Hematopoietic multipotent progenitor cell treated with erythropoietin and hydrocortisone succinate and interleukin-3 and kit ligand, for 6 days (in vitro differentiated cells): ENCODE results near the gene LRP1B.
"Not testable (repeated sequence)": the region's sequence is repeated elsewhere in the genome, so short reads cannot be mapped to it uniquely, and the experiment has no call there.

Source experiments
- DNase-seq: peaks from one replicate; pipeline ENCODE4 v3.0.0-alpha.2; 2015

Gene LRP1B

GRCh38 chr2:140986456-140986855, 1144.4 kb downstream of the LRP1B start:
- no peak for DNase-seq

DNA sequence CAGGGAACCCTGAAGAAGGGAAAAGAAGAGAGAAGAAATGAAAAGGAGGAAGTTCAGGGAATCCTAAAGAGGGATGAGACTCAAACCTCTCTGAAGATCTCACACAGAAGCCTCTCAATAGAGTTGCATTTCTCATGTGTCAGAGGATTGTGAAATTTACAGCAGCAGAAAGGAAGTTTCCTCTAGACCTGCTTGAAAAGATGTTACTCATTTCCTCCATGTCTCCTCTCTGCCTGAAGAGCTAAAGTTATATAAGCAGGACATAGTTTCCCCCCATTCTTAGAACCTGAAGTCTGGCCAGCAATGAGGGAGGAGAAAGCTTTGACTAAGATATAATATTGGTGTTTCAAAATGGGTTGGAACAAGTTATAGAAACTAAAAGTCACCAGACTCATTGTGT, 1155.6 kb downstream of the LRP1B start:
- DNase-seq, result no peak

DNA sequence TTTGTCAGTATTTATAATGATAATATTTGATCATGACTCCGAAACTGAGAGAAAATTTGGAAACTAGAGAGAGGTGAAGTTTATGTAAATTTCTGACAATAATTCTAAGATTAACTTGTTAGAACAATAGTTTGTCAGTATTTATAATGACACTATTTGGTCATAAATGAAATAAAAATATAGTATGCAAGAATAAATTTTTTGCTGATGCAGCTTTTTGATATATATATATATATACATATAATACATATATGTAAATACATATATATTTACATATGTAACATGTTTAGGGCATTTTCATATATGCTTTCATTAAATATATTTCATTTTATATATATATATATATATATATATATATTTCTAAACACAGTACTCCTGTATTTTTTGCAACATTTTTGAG, 1158.1 kb downstream of the LRP1B start:
- DNase-seq, result no peak

DNA sequence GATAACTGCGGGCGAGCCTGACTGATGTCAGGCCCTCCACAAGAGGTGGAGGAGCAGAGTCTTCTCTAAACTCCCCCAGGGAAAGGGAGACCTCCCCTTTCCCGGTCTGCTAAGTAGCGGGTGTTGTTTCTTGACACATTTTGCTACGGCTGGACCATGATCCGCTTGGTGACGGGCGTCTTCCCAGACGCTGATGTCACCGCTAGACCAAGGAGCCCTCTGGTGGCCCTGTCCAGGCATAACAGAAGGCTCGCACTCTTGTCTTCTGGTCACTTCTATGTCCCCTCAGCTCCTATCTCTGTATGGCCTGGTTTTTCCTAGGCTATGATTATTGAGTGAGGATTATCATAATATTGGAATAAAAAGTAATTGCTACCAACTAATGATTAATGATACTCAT, 1166.5 kb downstream of the LRP1B start:
- DNase-seq, result not testable (repeated sequence)

DNA sequence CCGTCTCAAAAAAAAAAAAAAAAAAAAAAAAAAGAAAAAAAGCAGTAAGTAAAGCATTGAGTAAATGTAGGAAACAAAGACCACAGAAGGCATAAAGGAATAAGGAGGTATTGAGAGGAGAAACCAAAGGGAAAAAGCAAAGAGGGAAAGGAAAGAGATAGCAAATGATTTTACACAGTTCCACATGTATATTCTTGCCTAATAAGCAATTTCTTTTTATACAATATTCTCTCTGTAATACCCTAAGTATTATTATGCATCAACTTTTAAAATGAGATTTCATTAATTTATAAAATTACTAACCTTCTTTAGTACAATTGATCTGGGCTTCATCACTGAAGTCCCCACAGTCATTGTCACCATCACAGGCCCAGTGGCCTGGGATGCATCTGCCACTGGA, 1180.9 kb downstream of the LRP1B start:
- DNase-seq, result no peak

DNA sequence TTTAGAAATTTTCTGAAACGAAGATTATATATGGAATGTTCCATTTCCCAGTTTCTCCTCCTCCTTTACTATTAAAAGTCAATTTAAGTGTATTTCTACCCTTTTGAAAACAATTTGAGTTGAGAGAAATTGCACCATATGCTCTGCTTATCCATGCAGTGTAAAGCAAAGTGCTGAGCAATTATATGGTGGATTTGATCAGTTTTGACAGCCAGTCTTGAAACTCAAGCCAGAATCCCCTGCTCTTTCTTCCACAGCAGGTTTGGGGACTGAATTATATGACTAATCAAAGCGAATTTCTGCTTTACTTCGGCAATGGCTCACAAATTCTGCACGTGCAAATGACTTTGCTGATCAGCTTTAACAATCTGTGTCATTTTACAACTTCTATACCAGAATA, 1183.6 kb downstream of the LRP1B start:
- no peak for DNase-seq

DNA sequence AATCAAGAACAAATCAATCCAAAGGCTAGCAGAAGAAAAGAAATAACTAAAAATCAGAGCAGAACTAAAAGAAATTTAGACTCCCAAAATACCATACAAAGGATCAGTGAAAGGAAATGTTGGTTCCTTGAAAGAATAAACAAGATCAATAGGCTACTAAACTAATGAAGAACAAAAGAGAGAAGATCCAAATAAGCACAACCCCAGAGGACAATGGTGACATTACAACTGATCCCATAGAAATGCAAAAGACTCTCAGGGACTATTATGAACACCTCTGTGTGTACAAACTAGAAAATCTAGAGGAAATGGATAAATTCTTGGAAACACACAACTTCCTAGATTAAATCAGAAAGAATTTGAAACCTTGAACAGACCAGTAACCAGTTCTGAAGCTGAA, 1186.9 kb downstream of the LRP1B start:
- DNase-seq, result no peak

GRCh38 chr2:140942284-140942683, 1188.5 kb downstream of the LRP1B start:
- no peak for DNase-seq

GRCh38 chr2:140929849-140930248, 1201.0 kb downstream of the LRP1B start:
- no peak for DNase-seq

- DNase-seq, result no peak
Observed at GRCh38 chr2:140918426-140918825, 1212.4 kb downstream of the LRP1B start.

DNA sequence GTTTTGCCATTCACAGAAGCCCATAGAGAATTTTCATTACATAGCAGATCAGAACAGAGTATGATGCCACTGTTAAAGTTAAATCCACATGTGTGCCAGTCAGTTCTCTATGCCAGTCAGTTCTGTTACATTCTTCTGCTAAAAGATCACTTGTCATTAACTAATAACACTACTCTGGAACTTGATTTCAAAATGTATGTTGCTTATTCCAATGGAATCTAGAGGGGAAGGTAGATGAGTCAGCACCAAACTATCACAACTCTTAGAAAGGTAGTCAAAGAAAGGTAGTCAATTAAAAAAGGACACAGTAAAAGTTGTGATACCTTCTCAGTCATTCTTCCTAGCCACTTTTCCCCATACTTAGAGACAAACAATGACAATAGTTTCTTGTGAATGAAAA, 1214.4 kb downstream of the LRP1B start:
- DNase-seq, result no peak

DNA sequence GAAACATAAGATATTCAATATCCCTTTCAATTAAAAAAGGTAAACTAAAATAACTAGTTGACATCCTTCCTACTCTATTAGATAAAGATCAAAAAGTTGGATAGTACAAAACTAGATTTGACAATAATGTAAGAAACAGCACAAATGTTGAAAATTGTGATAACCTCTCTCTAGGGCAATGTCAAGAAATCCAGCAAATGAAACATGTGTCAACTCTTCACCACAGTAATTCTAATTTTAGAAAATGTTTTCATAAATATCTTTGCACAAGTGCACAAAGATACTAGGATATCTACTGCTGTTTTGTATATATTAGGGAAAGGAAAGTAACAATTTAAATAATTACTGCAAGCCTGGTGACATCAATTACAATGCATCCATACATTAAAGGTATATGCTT, 1220.1 kb downstream of the LRP1B start:
- no peak for DNase-seq

DNA sequence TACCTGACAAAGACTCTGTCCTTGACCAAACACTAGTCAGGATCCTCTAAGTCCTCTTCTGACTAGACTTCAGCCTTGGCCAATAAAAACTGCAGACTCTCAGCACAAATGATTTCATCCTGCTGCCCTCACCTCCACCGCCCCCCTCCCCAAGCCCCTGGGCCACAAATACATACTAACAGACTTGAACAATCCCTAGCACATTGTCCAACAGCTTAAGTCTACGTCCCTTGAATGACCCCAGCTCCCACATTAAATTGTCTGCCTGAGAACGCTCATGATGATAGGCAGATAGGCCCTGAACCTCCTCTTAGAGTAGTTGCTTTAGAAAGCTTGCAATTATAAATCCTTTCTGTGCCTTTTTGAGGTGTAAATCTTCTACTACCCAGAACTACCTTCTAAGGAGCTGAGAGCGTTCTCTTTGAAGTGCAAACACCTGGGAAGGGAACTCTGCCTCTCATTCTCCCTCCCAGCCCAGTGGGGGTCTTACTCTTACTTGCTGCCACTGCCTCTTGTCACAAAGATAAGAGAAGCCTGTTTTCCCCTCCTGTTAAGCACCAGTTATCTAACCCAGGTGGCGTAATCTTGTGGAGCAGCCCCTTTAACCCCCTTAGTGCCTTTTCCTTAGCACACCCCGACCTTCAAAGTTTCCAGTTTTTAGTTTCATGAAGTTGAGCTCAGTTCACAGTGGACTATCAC, 1225.6 kb downstream of the LRP1B start:
- no peak for DNase-seq

DNA sequence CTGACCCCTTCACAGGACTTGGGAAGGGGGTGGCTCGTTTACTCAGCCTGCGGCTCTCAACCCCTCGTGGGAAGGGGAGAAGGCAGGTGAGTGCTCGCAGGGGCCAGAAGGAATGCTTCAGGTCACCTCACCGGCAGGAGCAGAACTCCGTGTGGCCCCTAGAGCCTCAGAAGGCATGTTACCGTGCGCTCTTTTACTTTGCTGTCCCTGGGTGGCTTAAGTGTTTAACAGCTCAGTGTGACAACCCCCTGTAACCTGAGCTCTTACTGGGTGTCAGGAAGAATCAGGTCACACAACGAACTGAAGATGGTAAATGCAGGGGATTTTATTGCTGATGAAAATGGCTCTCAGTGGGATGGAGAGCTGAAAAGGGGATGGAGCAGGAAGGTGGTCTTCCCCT, 1235.4 kb downstream of the LRP1B start:
- no peak for DNase-seq

DNA sequence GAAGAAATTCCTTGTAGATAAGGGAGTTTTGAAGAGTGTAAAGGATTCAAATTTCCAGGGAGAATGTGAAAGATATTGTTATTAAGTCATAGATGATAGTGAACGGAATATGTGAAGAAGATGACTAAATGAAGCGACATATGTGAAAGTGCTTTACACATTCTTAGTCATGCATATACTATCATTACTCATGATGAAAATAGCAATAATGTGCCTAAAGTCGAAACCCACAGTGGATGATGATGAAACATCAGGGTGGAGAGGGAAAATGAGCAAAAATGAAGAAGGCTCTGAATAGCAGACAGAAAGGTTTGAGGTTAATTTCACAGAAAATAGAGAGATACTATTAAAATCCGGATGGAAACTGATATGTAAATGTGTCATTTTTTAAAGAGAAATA, 1237.1 kb downstream of the LRP1B start:
- no peak for DNase-seq

GRCh38 chr2:140892911-140893637, 1237.7 kb downstream of the LRP1B start:
- no peak for DNase-seq

DNA sequence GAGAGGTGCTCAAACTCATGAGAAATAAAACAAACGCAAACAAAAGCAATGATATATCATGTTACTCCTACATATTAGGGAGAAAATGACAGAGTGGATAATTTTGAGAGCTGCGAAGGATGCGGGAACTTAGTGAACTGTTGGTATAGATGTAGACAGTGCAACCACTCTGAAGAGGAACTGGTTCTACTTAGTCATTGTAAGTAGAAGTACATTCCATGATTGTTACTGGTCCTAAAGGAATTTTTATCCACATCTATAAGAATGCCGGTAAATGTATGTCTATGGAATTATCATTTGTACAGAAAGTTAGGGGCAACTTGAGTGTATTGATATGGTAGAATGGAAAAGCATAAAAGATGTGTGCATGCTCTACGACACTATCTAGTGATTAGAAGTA, 1238.4 kb downstream of the LRP1B start:
- no peak for DNase-seq

GRCh38 chr2:140891614-140892212, 1239.1 kb downstream of the LRP1B start:
- DNase-seq, result no peak

DNA sequence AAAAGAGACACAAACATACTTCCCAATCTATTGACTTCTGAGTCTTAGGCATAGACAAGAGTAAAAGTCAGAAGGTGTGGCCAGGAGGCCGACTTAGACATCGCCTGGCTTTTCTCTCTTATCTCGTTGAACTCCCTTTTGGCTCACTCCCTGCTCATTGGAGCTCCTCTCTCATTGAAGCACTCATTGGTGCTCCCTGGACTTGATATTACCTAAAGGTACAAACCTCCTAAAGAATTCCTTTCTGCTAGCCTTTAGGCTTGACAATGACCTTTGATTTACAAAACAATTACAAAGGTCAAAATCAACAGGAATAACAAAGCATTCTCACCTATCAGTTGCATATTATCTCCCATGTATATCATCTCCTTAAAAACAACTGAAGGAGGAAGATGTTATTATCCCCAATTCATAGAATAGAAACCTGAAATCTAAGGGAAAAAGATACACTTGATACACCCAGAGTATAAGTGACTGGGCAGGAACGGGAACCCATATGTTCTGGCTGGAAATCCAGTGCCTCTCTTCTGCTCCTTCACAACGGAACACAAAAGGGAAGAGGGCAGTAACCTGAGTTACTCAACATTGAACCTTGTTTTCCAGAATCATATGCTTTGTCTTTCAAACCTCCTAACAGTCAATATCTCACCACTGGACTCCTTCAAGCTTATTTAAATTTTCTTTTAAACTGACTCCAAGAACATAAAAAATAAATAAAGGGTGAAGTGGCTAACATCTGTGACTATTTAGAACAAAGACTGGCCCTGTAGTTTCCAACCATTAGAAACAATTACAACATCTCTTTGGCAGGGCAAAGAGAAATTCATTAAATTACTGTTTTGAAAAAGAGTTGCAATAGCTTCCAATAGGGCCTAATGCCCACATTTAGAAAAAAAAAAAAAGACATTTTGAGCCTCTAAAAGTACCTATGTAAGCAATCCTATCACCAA, 1247.9 kb downstream of the LRP1B start:
- no peak for DNase-seq

- DNase-seq, result no peak
Observed at GRCh38 chr2:140880573-140880972, 1250.2 kb downstream of the LRP1B start.

DNA sequence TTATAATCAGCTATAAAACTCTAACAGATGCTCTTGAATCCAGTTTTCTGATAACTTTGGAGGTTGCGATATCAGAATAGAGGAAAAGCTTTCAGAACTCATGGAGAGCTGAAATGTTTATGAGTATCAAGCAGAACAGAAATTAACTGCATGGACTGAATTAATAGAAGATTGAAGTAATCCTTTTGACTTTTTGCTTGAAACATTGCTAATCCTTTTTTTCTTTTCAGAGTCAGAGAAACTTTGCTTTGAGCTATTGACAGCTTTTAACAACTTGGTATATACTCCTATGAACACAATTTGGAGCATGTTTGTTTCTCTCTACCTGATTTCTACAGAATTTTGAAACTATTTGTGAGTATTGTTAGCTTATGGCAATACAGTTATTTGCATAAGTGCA, 1254.8 kb downstream of the LRP1B start:
- no peak for DNase-seq

DNA sequence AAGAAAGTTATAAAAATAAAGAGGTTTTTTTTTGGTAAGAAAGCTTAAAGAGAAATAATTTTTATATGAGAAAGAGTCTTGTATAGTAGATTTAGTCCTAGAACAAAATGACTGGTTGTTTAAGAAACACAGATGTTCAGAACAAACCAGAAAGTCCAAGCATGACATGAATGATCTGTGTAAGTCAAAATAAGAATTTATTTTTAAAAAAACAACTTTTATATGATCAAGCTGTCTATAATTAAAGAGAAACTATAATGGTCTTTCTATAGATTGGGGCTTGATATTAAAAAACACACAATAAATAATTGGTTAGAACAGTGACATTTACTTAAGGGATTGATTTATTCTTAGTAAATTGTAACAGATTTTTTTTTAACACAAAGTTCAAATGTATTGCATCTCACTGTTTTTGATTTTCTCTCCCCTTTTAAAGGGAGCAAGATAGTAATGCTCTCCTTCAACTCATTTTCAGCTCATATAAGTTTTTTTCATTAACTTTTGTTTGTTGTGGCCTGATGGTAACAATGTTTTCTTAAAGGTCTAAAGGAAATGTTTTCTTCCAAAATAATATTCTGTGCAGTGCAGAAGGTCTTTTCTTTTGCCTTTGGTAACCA, 1256.8 kb downstream of the LRP1B start:
- DNase-seq, result no peak

- no peak for DNase-seq
Observed at GRCh38 chr2:140869925-140870324, 1260.9 kb downstream of the LRP1B start.
